ENCODE data around the gene SYNPO. TPM values are rescaled to one million over a fixed set of nuclear protein-coding genes. Genes with fewer than 3 reads are reported as not detected.

Gene SYNPO
- polyA plus RNA-seq, 6 donors from 2014 or later = 0.75 to 1.9 (median 1.4) TPM

GRCh38 chr5:150632305-150633160 is 7.9 kb upstream of the SYNPO start:
- no peak for DNase-seq
- Mint-ChIP-seq H3K36me3 (no peaks in the 10 kb centered on the region), H3K27me3 (peaks cover 0 to 7% (median 0%) of the 10 kb centered on the region in 3 donors), H3K4me3 (no peak overlapping the region), H3K9me3 (no peaks in the 10 kb centered on the region), H3K4me1 (peaks cover 24 to 38% (median 26%) of the 10 kb centered on the region in 3 donors), H3K27ac (peak overlapping the region in 2 of 6 donors; percentile 24 to 78)
- no peak for ATAC-seq (ENCODE audit: low read depth in 2 of 2)

- ATAC-seq (ENCODE audit: low read depth in 2 of 2) (no peak), DNase-seq (no peak)
- H3K27ac Mint-ChIP-seq = peak overlapping the region in 1 of 6 donors; percentile 75
- H3K4me3 Mint-ChIP-seq = no peak overlapping the region
- H3K27me3 Mint-ChIP-seq = peaks cover 0 to 7% (median 0%) of the 10 kb centered on the region in 3 donors
- peaks cover 18 to 29% (median 22%) of the 10 kb centered on the region in 3 donors for H3K4me1 Mint-ChIP-seq
- H3K36me3 Mint-ChIP-seq = no peaks in the 10 kb centered on the region
- H3K9me3 Mint-ChIP-seq = no peaks in the 10 kb centered on the region
Measured at GRCh38 chr5:150633429-150633828, 7.0 kb upstream of the SYNPO start.

GRCh38 chr5:150636391-150637244 is 3.8 kb upstream of the SYNPO start:
- no peaks in the 10 kb centered on the region for H3K36me3 Mint-ChIP-seq
- no peak for ATAC-seq (ENCODE audit: low read depth in 2 of 2)

GRCh38 chr5:150637245-150638052 is 3.0 kb upstream of the SYNPO start:
- H3K27me3 Mint-ChIP-seq = peaks cover 0 to 7% (median 0%) of the 10 kb centered on the region in 3 donors
- H3K36me3 Mint-ChIP-seq = no peaks in the 10 kb centered on the region
- no peaks in the 10 kb centered on the region for H3K9me3 Mint-ChIP-seq
- H3K4me1 Mint-ChIP-seq = peaks cover 10 to 24% (median 10%) of the 10 kb centered on the region in 3 donors
- no peak for ATAC-seq (ENCODE audit: low read depth in 2 of 2)
- H3K27ac Mint-ChIP-seq = peak overlapping the region in 2 of 6 donors; percentile 64 to 84
- no peak overlapping the region for H3K4me3 Mint-ChIP-seq
- DNase-seq = no peak

More at GRCh38 chr5:150636391-150637244, 3.8 kb upstream of the SYNPO start:
- Mint-ChIP-seq H3K4me1 (peaks cover 10 to 23% (median 10%) of the 10 kb centered on the region in 3 donors), H3K27me3 (peaks cover 0 to 7% (median 0%) of the 10 kb centered on the region in 3 donors), H3K4me3 (no peak overlapping the region), H3K9me3 (no peaks in the 10 kb centered on the region), H3K27ac (peak overlapping the region in 4 of 6 donors; percentile 10 to 84 (median 40))
- DNase-seq = no peak

- Mint-ChIP-seq H3K27me3 (peaks cover 0 to 7% (median 0%) of the 10 kb centered on the region in 3 donors), H3K27ac (peak overlapping the region in 1 of 6 donors; percentile 58), H3K4me1 (peaks cover 10 to 24% (median 10%) of the 10 kb centered on the region in 3 donors), H3K36me3 (no peaks in the 10 kb centered on the region), H3K4me3 (no peak overlapping the region), H3K9me3 (no peaks in the 10 kb centered on the region)
- ATAC-seq (ENCODE audit: low read depth in 2 of 2) (no peak), DNase-seq (no peak)
Measured at GRCh38 chr5:150638053-150638444, 2.4 kb upstream of the SYNPO start.

GRCh38 chr5:150638488-150639376 is 1.7 kb upstream of the SYNPO start:
- ATAC-seq (ENCODE audit: low read depth in 2 of 2) = no peak
- Mint-ChIP-seq H3K4me3 (no peak overlapping the region), H3K4me1 (peaks cover 10 to 21% (median 10%) of the 10 kb centered on the region in 3 donors), H3K27ac (peak overlapping the region in 2 of 6 donors; percentile 61 to 74), H3K36me3 (no peaks in the 10 kb centered on the region), H3K9me3 (no peaks in the 10 kb centered on the region), H3K27me3 (peaks cover 0 to 7% (median 0%) of the 10 kb centered on the region in 3 donors)
- DNase-seq = no peak

GRCh38 chr5:150639377-150639692 is 1.1 kb upstream of the SYNPO start:
- H3K27me3 Mint-ChIP-seq = peaks cover 0 to 7% (median 0%) of the 10 kb centered on the region in 3 donors
- ATAC-seq (ENCODE audit: low read depth in 2 of 2) (no peak), DNase-seq (no peak)
- H3K27ac Mint-ChIP-seq = peak overlapping the region in 1 of 6 donors; percentile 74
- peak overlapping the region in 1 of 8 donors; percentile 50 for H3K4me3 Mint-ChIP-seq
- H3K36me3 Mint-ChIP-seq = no peaks in the 10 kb centered on the region
- peaks cover 10 to 21% (median 10%) of the 10 kb centered on the region in 3 donors for H3K4me1 Mint-ChIP-seq
- H3K9me3 Mint-ChIP-seq = no peaks in the 10 kb centered on the region

- no peak for ATAC-seq (ENCODE audit: low read depth in 2 of 2)
- no peaks in the 10 kb centered on the region for H3K36me3 Mint-ChIP-seq
- DNase-seq = no peak
- H3K4me3 Mint-ChIP-seq = no peak overlapping the region
- no peak overlapping the region for H3K27ac Mint-ChIP-seq
- peaks cover 0 to 7% (median 0%) of the 10 kb centered on the region in 3 donors for H3K27me3 Mint-ChIP-seq
- H3K4me1 Mint-ChIP-seq = peaks cover 10 to 21% (median 10%) of the 10 kb centered on the region in 3 donors
- H3K9me3 Mint-ChIP-seq = no peaks in the 10 kb centered on the region
Measured at GRCh38 chr5:150639751-150640150, 709 bp upstream of the SYNPO start.

GRCh38 chr5:150641006-150641570 is 628 bp downstream of the SYNPO start:
- Mint-ChIP-seq H3K9me3 (no peaks in the 10 kb centered on the region), H3K4me1 (peaks cover 10 to 21% (median 10%) of the 10 kb centered on the region in 3 donors), H3K27me3 (peaks cover 0 to 7% (median 0%) of the 10 kb centered on the region in 3 donors), H3K36me3 (no peaks in the 10 kb centered on the region), H3K27ac (no peak overlapping the region), H3K4me3 (peak overlapping the region in 1 of 8 donors; percentile 6)
- DNase-seq (no peak), ATAC-seq (ENCODE audit: low read depth in 2 of 2) (no peak)

- peaks cover 0 to under 1% (median 0%) of the 10 kb centered on the region in 3 donors for H3K27me3 Mint-ChIP-seq
- H3K27ac Mint-ChIP-seq = no peak overlapping the region
- peaks cover 2 to 14% (median 7%) of the 10 kb centered on the region in 3 donors for H3K4me1 Mint-ChIP-seq
- H3K36me3 Mint-ChIP-seq = no peaks in the 10 kb centered on the region
- DNase-seq (no peak), ATAC-seq (ENCODE audit: low read depth in 2 of 2) (no peak)
- no peaks in the 10 kb centered on the region for H3K9me3 Mint-ChIP-seq
- no peak overlapping the region for H3K4me3 Mint-ChIP-seq
Measured at GRCh38 chr5:150641824-150642566, 1.5 kb downstream of the SYNPO start.

- no peak overlapping the region for H3K4me3 Mint-ChIP-seq
- no peak overlapping the region for H3K27ac Mint-ChIP-seq
- ATAC-seq (ENCODE audit: low read depth in 2 of 2) (no peak), DNase-seq (no peak)
- no peaks in the 10 kb centered on the region for H3K36me3 Mint-ChIP-seq
- H3K9me3 Mint-ChIP-seq = no peaks in the 10 kb centered on the region
- H3K4me1 Mint-ChIP-seq = peaks cover 0 to 12% (median 1%) of the 10 kb centered on the region in 3 donors
- no peaks in the 10 kb centered on the region for H3K27me3 Mint-ChIP-seq
Measured at GRCh38 chr5:150642567-150642927, 2.1 kb downstream of the SYNPO start.

Measured in naive B cell (primary cell).